SK-N-SH treated with all-trans-retinoic acid at 6 μM for 48 hours (cell line): ENCODE results near the gene NRF1.

Experiments
- ATAC-seq: fragments of 200-7000 bp; cut with Tn5 transposase; 3 replicates; pipeline ENCODE4 v1.9.1; 2020; ENCODE audit warnings: mild to moderate bottlenecking, moderate library complexity
- ARNTL ChIP-seq: fragments of 450-650 bp; formaldehyde crosslinking; IDR thresholded peaks from 2 replicates; pipeline ENCODE4 v1.5.0; 2020; ENCODE audit warnings: low read depth, mild to moderate bottlenecking, moderate library complexity, borderline replicate concordance
- BACH2 ChIP-seq: fragments of 250-450 bp; sonication (Bioruptor Pico); IDR thresholded peaks from 2 replicates; pipeline ENCODE4 v1.9.0; 2021; ENCODE audit warnings: mild to moderate bottlenecking, borderline replicate concordance
- CREB5 ChIP-seq: fragments of 250-450 bp; sonication (Bioruptor Pico); IDR thresholded peaks from 2 replicates; pipeline ENCODE4 v1.5.1; 2020; ENCODE audit warnings: low read depth, mild to moderate bottlenecking, moderate library complexity
- CSDC2 ChIP-seq: fragments of 250-450 bp; sonication (Bioruptor Pico); IDR thresholded peaks from 2 replicates; pipeline ENCODE4 v1.5.0; 2020; ENCODE audit warnings: mild to moderate bottlenecking, moderate library complexity
- CSRNP3 ChIP-seq: fragments of 250-450 bp; sonication (Bioruptor Pico); IDR thresholded peaks from 2 replicates; pipeline ENCODE4 v1.5.1; 2021; ENCODE audit warnings: mild to moderate bottlenecking, moderate library complexity
- GLIS3 ChIP-seq: fragments of 250-450 bp; sonication (Bioruptor Pico); IDR thresholded peaks from 2 replicates; pipeline ENCODE4 v1.5.0; 2020; ENCODE audit warnings: mild to moderate bottlenecking, moderate library complexity
- ISL1 ChIP-seq: fragments of 250-450 bp; sonication (Bioruptor Pico); IDR thresholded peaks from 2 replicates; pipeline ENCODE4 v2.1.2; 2022; ENCODE audit warnings: mild to moderate bottlenecking, moderate library complexity
- OSR1 ChIP-seq: fragments of 250-450 bp; sonication (Bioruptor Pico); IDR thresholded peaks from 2 replicates; pipeline ENCODE4 v1.8.0; 2022; ENCODE audit warnings: moderate library complexity, mild to moderate bottlenecking, inconsistent platforms
- PPARA ChIP-seq: fragments of 250-450 bp; sonication (Bioruptor Pico); IDR thresholded peaks from 2 replicates; pipeline ENCODE4 v1.5.0; 2020; ENCODE audit warnings: mild to moderate bottlenecking, borderline replicate concordance
- RARB ChIP-seq: fragments of 250-450 bp; sonication (Bioruptor Pico); IDR thresholded peaks from 2 replicates; pipeline ENCODE4 v1.8.0; 2021; ENCODE audit warnings: mild to moderate bottlenecking, moderate library complexity
- SNAI2 ChIP-seq: fragments of 250-450 bp; sonication (Bioruptor Pico); IDR thresholded peaks from 2 replicates; pipeline ENCODE4 v1.5.0; 2020; ENCODE audit warnings: mild to moderate bottlenecking, moderate library complexity
- TCF4 ChIP-seq: fragments of 250-450 bp; sonication (Bioruptor Pico); IDR thresholded peaks from 2 replicates; pipeline ENCODE4 v1.8.0; 2021; ENCODE audit warnings: mild to moderate bottlenecking, moderate library complexity, borderline replicate concordance
- TOX ChIP-seq: fragments of 250-450 bp; sonication (Bioruptor Pico); IDR thresholded peaks from 2 replicates; pipeline ENCODE4 v1.8.0; 2021; ENCODE audit warnings: mild to moderate bottlenecking, moderate library complexity, borderline replicate concordance
- ZFP3 ChIP-seq: fragments of 250-450 bp; sonication (Bioruptor Pico); IDR thresholded peaks from 2 replicates; pipeline ENCODE4 v1.5.0; 2020; ENCODE audit warnings: mild to moderate bottlenecking, moderate library complexity
- ZFP30 ChIP-seq: fragments of 450-650 bp; formaldehyde crosslinking; IDR thresholded peaks from 2 replicates; pipeline ENCODE4 v1.5.0; 2022; ENCODE audit warnings: mild to moderate bottlenecking, moderate library complexity
- ZNF565 ChIP-seq: fragments of 450-650 bp; formaldehyde crosslinking; conservative IDR thresholded peaks from 2 replicates; pipeline ENCODE4 v1.5.0; 2020; ENCODE audit warnings: low read depth, mild to moderate bottlenecking, moderate library complexity
- ZNF70 ChIP-seq: fragments of 450-650 bp; formaldehyde crosslinking; IDR thresholded peaks from 2 replicates; pipeline ENCODE4 v1.5.0; 2020; ENCODE audit warnings: mild to moderate bottlenecking, moderate library complexity
- ZNF8 ChIP-seq: fragments of 450-650 bp; formaldehyde crosslinking; IDR thresholded peaks from 2 replicates; pipeline ENCODE4 v1.5.0; 2020; ENCODE audit warnings: mild to moderate bottlenecking, moderate library complexity
- TF ChIP-seq, protein P1 (sequence below): fragments of 250-450 bp; sonication (Bioruptor Pico); IDR thresholded peaks from 2 replicates; pipeline ENCODE4 v1.5.0; 2020; ENCODE audit warnings: mild to moderate bottlenecking, moderate library complexity
- TF ChIP-seq, protein P2 (sequence below): fragments of 250-450 bp; sonication (Bioruptor Pico); IDR thresholded peaks from 2 replicates; pipeline ENCODE4 v1.8.0; 2020; ENCODE audit warnings: mild to moderate bottlenecking, moderate library complexity, borderline replicate concordance

NRF1 gene

GRCh38 chr7:129665013-129665401 is 53.5 kb downstream of the NRF1 start:
- ATAC-seq = peak; percentile 94
- TF ChIP-seq GLIS3 (no peak), TCF4 (CRISPR knock-in tag) (no peak), ZFP3 (CRISPR knock-in tag) (peak; percentile 27; the same call in 1 of the 2 replicates)

- ATAC-seq = no peak
- no peak for TF ChIP-seq ZNF70 (CRISPR knock-in tag)
- no peak for TF ChIP-seq OSR1 (CRISPR knock-in tag)
- TF ChIP-seq SNAI2 = no peak
- TF ChIP-seq, protein P1, sequence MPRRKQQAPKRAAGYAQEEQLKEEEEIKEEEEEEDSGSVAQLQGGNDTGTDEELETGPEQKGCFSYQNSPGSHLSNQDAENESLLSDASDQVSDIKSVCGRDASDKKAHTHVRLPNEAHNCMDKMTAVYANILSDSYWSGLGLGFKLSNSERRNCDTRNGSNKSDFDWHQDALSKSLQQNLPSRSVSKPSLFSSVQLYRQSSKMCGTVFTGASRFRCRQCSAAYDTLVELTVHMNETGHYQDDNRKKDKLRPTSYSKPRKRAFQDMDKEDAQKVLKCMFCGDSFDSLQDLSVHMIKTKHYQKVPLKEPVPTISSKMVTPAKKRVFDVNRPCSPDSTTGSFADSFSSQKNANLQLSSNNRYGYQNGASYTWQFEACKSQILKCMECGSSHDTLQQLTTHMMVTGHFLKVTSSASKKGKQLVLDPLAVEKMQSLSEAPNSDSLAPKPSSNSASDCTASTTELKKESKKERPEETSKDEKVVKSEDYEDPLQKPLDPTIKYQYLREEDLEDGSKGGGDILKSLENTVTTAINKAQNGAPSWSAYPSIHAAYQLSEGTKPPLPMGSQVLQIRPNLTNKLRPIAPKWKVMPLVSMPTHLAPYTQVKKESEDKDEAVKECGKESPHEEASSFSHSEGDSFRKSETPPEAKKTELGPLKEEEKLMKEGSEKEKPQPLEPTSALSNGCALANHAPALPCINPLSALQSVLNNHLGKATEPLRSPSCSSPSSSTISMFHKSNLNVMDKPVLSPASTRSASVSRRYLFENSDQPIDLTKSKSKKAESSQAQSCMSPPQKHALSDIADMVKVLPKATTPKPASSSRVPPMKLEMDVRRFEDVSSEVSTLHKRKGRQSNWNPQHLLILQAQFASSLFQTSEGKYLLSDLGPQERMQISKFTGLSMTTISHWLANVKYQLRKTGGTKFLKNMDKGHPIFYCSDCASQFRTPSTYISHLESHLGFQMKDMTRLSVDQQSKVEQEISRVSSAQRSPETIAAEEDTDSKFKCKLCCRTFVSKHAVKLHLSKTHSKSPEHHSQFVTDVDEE (CRISPR knock-in tag) = no peak
- TF ChIP-seq CREB5 = no peak
- TF ChIP-seq TCF4 (CRISPR knock-in tag) = no peak
- TF ChIP-seq ZFP30 (CRISPR knock-in tag) = no peak
- TF ChIP-seq CSRNP3 (CRISPR knock-in tag) = no peak
- TF ChIP-seq, protein P2, sequence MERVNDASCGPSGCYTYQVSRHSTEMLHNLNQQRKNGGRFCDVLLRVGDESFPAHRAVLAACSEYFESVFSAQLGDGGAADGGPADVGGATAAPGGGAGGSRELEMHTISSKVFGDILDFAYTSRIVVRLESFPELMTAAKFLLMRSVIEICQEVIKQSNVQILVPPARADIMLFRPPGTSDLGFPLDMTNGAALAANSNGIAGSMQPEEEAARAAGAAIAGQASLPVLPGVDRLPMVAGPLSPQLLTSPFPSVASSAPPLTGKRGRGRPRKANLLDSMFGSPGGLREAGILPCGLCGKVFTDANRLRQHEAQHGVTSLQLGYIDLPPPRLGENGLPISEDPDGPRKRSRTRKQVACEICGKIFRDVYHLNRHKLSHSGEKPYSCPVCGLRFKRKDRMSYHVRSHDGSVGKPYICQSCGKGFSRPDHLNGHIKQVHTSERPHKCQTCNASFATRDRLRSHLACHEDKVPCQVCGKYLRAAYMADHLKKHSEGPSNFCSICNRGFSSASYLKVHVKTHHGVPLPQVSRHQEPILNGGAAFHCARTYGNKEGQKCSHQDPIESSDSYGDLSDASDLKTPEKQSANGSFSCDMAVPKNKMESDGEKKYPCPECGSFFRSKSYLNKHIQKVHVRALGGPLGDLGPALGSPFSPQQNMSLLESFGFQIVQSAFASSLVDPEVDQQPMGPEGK = no peak
- no peak for TF ChIP-seq GLIS3
- TF ChIP-seq BACH2 (CRISPR knock-in tag) = no peak
- no peak for TF ChIP-seq PPARA (CRISPR knock-in tag)
- no peak for TF ChIP-seq RARB (CRISPR knock-in tag)
- TF ChIP-seq ISL1 (CRISPR knock-in tag) = no peak
- TF ChIP-seq ZNF565 (CRISPR knock-in tag) = no peak
- TF ChIP-seq ZNF8 (CRISPR knock-in tag) = no peak
- no peak for TF ChIP-seq CSDC2
These were observed 55.6 kb downstream of the NRF1 start for GRCh38 chr7:129667116-129667515.

- TF ChIP-seq CSDC2 (no peak), RARB (CRISPR knock-in tag) (no peak), BACH2 (CRISPR knock-in tag) (no peak), SNAI2 (no peak), ARNTL (CRISPR knock-in tag) (no peak), PPARA (CRISPR knock-in tag) (no peak), TOX (CRISPR knock-in tag) (no peak), ZNF8 (CRISPR knock-in tag) (no peak)
- TF ChIP-seq, protein P1 (CRISPR knock-in tag) = no peak
These were observed 56.0 kb downstream of the NRF1 start for GRCh38 chr7:129667551-129667950.

More at GRCh38 chr7:129667551-129667950, 56.0 kb downstream of the NRF1 start:
- ATAC-seq = no peak
